ENCODE data around the gene OR52A5.

- TF ChIP-seq CTCF (conservative IDR thresholded peaks at IDR 0.05; ENCODE audit: low read length): no peak
- TF ChIP-seq EZH2phosphoT487 (IDR thresholded peaks at IDR 0.05; ENCODE audit: borderline replicate concordance, low read depth, low read length): no peak
These were observed 36.8 kb upstream of the OR52A5 start for GRCh38 chr11:5174934-5175333.

Measured in OCI-LY7 (cell line).